ENCODE results near the gene PRPF38A.

DNA sequence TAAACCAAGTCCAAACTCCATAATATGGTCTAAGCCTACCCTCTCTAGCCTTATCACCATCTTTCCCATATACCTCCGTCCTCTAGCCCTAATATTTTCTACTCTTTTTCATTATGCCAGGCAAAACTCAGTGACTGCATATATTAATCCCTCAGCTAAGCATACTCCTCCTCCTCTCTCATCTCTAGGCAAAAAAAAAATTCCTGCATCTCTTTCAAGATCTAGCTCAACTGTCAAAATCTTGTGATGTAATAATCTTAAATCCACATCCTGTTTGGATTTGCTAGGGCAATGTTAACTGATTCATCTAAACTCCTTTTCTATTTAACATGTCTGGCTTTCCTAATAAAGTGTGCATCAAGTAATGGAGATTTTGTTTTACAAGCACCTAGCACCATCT is 20.4 kb downstream of the PRPF38A start:
- TF ChIP-seq POLR2AphosphoS2 (conservative IDR thresholded peaks at IDR 0.05; ENCODE audit: low read length) (no peak), MYC (IDR thresholded peaks at IDR 0.05; ENCODE audit: borderline replicate concordance, low read length) (no peak), ESRRA (IDR thresholded peaks at IDR 0.05; ENCODE audit: borderline replicate concordance, low read length) (no peak), POLR2A (IDR thresholded peaks at IDR 0.05; ENCODE audit: low read length) (no peak), EP300 (IDR thresholded peaks at IDR 0.05) (no peak), FOSB (CRISPR knock-in tag; IDR thresholded peaks at IDR 0.05) (no peak), NR3C1 (IDR thresholded peaks at IDR 0.05) (no peak)
- TF ChIP-seq, protein P1, sequence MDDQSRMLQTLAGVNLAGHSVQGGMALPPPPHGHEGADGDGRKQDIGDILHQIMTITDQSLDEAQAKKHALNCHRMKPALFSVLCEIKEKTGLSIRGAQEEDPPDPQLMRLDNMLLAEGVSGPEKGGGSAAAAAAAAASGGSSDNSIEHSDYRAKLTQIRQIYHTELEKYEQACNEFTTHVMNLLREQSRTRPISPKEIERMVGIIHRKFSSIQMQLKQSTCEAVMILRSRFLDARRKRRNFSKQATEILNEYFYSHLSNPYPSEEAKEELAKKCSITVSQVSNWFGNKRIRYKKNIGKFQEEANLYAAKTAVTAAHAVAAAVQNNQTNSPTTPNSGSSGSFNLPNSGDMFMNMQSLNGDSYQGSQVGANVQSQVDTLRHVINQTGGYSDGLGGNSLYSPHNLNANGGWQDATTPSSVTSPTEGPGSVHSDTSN (IDR thresholded peaks at IDR 0.05): no peak
- TF ChIP-seq, protein P2, sequence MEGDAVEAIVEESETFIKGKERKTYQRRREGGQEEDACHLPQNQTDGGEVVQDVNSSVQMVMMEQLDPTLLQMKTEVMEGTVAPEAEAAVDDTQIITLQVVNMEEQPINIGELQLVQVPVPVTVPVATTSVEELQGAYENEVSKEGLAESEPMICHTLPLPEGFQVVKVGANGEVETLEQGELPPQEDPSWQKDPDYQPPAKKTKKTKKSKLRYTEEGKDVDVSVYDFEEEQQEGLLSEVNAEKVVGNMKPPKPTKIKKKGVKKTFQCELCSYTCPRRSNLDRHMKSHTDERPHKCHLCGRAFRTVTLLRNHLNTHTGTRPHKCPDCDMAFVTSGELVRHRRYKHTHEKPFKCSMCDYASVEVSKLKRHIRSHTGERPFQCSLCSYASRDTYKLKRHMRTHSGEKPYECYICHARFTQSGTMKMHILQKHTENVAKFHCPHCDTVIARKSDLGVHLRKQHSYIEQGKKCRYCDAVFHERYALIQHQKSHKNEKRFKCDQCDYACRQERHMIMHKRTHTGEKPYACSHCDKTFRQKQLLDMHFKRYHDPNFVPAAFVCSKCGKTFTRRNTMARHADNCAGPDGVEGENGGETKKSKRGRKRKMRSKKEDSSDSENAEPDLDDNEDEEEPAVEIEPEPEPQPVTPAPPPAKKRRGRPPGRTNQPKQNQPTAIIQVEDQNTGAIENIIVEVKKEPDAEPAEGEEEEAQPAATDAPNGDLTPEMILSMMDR (IDR thresholded peaks at IDR 0.05): no peak
- TF ChIP-seq, protein P3, sequence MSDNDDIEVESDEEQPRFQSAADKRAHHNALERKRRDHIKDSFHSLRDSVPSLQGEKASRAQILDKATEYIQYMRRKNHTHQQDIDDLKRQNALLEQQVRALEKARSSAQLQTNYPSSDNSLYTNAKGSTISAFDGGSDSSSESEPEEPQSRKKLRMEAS (IDR thresholded peaks at IDR 0.05): no peak
- TF ChIP-seq, protein P4, sequence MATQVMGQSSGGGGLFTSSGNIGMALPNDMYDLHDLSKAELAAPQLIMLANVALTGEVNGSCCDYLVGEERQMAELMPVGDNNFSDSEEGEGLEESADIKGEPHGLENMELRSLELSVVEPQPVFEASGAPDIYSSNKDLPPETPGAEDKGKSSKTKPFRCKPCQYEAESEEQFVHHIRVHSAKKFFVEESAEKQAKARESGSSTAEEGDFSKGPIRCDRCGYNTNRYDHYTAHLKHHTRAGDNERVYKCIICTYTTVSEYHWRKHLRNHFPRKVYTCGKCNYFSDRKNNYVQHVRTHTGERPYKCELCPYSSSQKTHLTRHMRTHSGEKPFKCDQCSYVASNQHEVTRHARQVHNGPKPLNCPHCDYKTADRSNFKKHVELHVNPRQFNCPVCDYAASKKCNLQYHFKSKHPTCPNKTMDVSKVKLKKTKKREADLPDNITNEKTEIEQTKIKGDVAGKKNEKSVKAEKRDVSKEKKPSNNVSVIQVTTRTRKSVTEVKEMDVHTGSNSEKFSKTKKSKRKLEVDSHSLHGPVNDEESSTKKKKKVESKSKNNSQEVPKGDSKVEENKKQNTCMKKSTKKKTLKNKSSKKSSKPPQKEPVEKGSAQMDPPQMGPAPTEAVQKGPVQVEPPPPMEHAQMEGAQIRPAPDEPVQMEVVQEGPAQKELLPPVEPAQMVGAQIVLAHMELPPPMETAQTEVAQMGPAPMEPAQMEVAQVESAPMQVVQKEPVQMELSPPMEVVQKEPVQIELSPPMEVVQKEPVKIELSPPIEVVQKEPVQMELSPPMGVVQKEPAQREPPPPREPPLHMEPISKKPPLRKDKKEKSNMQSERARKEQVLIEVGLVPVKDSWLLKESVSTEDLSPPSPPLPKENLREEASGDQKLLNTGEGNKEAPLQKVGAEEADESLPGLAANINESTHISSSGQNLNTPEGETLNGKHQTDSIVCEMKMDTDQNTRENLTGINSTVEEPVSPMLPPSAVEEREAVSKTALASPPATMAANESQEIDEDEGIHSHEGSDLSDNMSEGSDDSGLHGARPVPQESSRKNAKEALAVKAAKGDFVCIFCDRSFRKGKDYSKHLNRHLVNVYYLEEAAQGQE (IDR thresholded peaks at IDR 0.05): no peak
- TF ChIP-seq, protein P5, sequence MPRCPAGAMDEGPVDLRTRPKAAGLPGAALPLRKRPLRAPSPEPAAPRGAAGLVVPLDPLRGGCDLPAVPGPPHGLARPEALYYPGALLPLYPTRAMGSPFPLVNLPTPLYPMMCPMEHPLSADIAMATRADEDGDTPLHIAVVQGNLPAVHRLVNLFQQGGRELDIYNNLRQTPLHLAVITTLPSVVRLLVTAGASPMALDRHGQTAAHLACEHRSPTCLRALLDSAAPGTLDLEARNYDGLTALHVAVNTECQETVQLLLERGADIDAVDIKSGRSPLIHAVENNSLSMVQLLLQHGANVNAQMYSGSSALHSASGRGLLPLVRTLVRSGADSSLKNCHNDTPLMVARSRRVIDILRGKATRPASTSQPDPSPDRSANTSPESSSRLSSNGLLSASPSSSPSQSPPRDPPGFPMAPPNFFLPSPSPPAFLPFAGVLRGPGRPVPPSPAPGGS (IDR thresholded peaks at IDR 0.05): no peak
